Activated CD8-positive, alpha-beta memory T cell treated with anti-CD3 and anti-CD28 coated beads, Interleukin-2, amount 50 U/mL, for 48 hours (primary cell): ENCODE measurements around the gene CYP17A1.

Experiments
- DNase-seq: peaks from one replicate; pipeline ENCODE4 v3.0.0-alpha.2; 2020

The CYP17A1 gene

GRCh38 chr10:102802920-102803534, 34.2 kb downstream of the CYP17A1 start:
- DNase-seq = no peak

- no peak for DNase-seq
Observed at GRCh38 chr10:102801978-102802377, 35.2 kb downstream of the CYP17A1 start.

GRCh38 chr10:102801496-102801895, 35.7 kb downstream of the CYP17A1 start:
- no peak for DNase-seq

- no peak for DNase-seq
Observed at GRCh38 chr10:102800611-102801335, 36.4 kb downstream of the CYP17A1 start.

- no peak for DNase-seq
Observed at GRCh38 chr10:102799691-102800471, 37.3 kb downstream of the CYP17A1 start.

GRCh38 chr10:102796407-102797176, 40.6 kb downstream of the CYP17A1 start:
- DNase-seq = peak; percentile 71

GRCh38 chr10:102795453-102796406, 41.5 kb downstream of the CYP17A1 start:
- no peak for DNase-seq

- no peak for DNase-seq
Observed at GRCh38 chr10:102791754-102792395, 45.3 kb downstream of the CYP17A1 start.

GRCh38 chr10:102785818-102786217, 51.4 kb downstream of the CYP17A1 start:
- no peak for DNase-seq

- no peak for DNase-seq
Observed at GRCh38 chr10:102783568-102783967, 53.6 kb downstream of the CYP17A1 start.

- DNase-seq = no peak
Observed at GRCh38 chr10:102782673-102783551, 54.3 kb downstream of the CYP17A1 start.

- no peak for DNase-seq
Observed at GRCh38 chr10:102781921-102782557, 55.2 kb downstream of the CYP17A1 start.

- no peak for DNase-seq
Observed at GRCh38 chr10:102781090-102781920, 55.9 kb downstream of the CYP17A1 start.
